OCI-LY1 (cell line): Measurements from ENCODE around the gene ZFYVE1.

ENCODE experiments used
- H2AFZ ChIP-seq: fragments of 200-600 bp; sonication (generic), shearing (Covaris generic); 2 replicates; pipeline ENCODE4 v1.6.0; 2014; ENCODE audit warnings: antibody characterized with exemption, mild to moderate bottlenecking, low read length
- H3F3A ChIP-seq: fragments of 200-600 bp; sonication (generic), shearing (Covaris generic); 2 replicates; pipeline ENCODE4 v1.6.0; 2014; ENCODE audit warnings: mild to moderate bottlenecking, antibody characterized with exemption, low read length, moderate library complexity; ENCODE audit not compliant: insufficient read depth
- H3K27ac ChIP-seq: fragments of 200-600 bp; sonication (generic); 2 replicates; pipeline ENCODE4 v1.5.1; 2014; ENCODE audit warnings: low read length, mixed run types, mild to moderate bottlenecking, low read depth; ENCODE audit not compliant: poor library complexity, severe bottlenecking
- H3K27me3 ChIP-seq: fragments of 200-600 bp; sonication (generic); 2 replicates; pipeline ENCODE4 v1.6.0; 2014; ENCODE audit warnings: antibody characterized with exemption, mild to moderate bottlenecking, low read length, moderate library complexity; ENCODE audit not compliant: insufficient read depth
- H3K36me3 ChIP-seq: fragments of 200-600 bp; sonication (generic); 2 replicates; pipeline ENCODE4 v1.6.1; 2014; ENCODE audit warnings: mild to moderate bottlenecking, antibody characterized with exemption, low read length, moderate library complexity, mixed read lengths; ENCODE audit not compliant: insufficient read depth
- H3K4me1 ChIP-seq: fragments of 200-600 bp; sonication (generic); 2 replicates; pipeline ENCODE4 v1.5.1; 2014; ENCODE audit warnings: mild to moderate bottlenecking, low read length, moderate library complexity; ENCODE audit not compliant: insufficient read depth, severe bottlenecking
- H3K4me2 ChIP-seq: fragments of 200-600 bp; sonication (generic), shearing (Covaris generic); 2 replicates; pipeline ENCODE4 v1.6.1; 2014; ENCODE audit warnings: low read length
- H3K4me3 ChIP-seq: fragments of 200-600 bp; sonication (generic); 2 replicates; pipeline ENCODE4 v1.5.1; 2014; ENCODE audit warnings: low read length, low read depth, mild to moderate bottlenecking, mixed read lengths; ENCODE audit not compliant: poor library complexity, severe bottlenecking
- H3K79me2 ChIP-seq: fragments of 200-600 bp; shearing (Covaris generic); 2 replicates; pipeline ENCODE4 v1.6.1; 2016; ENCODE audit warnings: mixed run types, low read length, mixed read lengths; ENCODE audit not compliant: insufficient read depth
- H3K9ac ChIP-seq: fragments of 200-600 bp; sonication (generic), shearing (Covaris generic); 2 replicates; pipeline ENCODE4 v1.6.1; 2014; ENCODE audit warnings: mild to moderate bottlenecking, low read length, mixed read lengths
- H3K9me2 ChIP-seq: fragments of 200-600 bp; sonication (generic), shearing (Covaris generic); 2 replicates; pipeline ENCODE4 v1.6.1; 2014; ENCODE audit warnings: low read depth, mild to moderate bottlenecking, low read length, mixed read lengths
- H3K9me3 ChIP-seq: fragments of 200-600 bp; shearing (Covaris generic); 2 replicates; pipeline ENCODE4 v1.6.1; 2014; ENCODE audit warnings: low read length, mixed read lengths
- H4K20me1 ChIP-seq: fragments of 200-600 bp; sonication (generic), shearing (Covaris generic); 2 replicates; pipeline ENCODE4 v1.6.0; 2016; ENCODE audit warnings: mild to moderate bottlenecking, low read length; ENCODE audit not compliant: insufficient read depth
- EZH2 ChIP-seq: fragments of 200-600 bp; sonication (generic), shearing (Covaris generic); IDR thresholded peaks from 2 replicates; pipeline ENCODE4 v1.8.0; 2017; ENCODE audit warnings: borderline replicate concordance, mixed run types, mild to moderate bottlenecking, antibody characterized with exemption, low read length, moderate library complexity, mixed read lengths
- TF ChIP-seq, protein P1 (sequence below): fragments of 200-600 bp; sonication (generic), shearing (Covaris generic); IDR thresholded peaks from 2 replicates; pipeline ENCODE4 v1.5.1; 2017; ENCODE audit warnings: mild to moderate bottlenecking, antibody characterized with exemption, low read length, moderate library complexity, mixed read lengths

The ZFYVE1 gene

DNA sequence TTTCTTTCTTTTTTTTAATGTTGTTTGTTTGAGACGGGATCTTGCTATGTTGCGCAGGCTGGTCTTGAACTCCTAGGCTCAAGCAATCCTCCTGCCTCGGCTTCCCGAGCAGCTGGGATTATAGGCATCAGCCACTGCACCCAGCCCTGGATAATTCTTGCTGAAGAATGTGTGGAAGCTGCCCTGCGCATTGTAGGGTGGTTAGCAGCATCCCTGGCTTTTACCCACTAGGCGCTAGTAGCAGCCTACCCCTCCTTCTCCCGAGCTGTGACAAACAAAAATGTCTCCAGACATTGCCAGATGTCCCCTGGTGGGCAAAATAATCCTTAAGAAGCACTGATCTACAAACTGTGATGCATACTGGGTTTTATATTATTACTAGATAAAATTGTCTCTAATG is 94.0 kb downstream of the ZFYVE1 start:
- Histone ChIP-seq H3K9ac (no peak overlapping the region), H3K27ac (no peak overlapping the region), H3K9me2 (no peaks in the 10 kb centered on the region), H3K4me2 (no peak overlapping the region), H3K27me3 (no peaks in the 10 kb centered on the region), H3F3A (no peaks in the 10 kb centered on the region), H3K79me2 (peaks cover 17% of the 10 kb centered on the region), H2AFZ (no peak overlapping the region), H3K36me3 (peaks cover 2% of the 10 kb centered on the region), H4K20me1 (no peaks in the 10 kb centered on the region), H3K9me3 (no peaks in the 10 kb centered on the region), H3K4me1 (peaks cover under 1% of the 10 kb centered on the region), H3K4me3 (no peak overlapping the region)
- no peak for TF ChIP-seq EZH2
- TF ChIP-seq, protein P1, sequence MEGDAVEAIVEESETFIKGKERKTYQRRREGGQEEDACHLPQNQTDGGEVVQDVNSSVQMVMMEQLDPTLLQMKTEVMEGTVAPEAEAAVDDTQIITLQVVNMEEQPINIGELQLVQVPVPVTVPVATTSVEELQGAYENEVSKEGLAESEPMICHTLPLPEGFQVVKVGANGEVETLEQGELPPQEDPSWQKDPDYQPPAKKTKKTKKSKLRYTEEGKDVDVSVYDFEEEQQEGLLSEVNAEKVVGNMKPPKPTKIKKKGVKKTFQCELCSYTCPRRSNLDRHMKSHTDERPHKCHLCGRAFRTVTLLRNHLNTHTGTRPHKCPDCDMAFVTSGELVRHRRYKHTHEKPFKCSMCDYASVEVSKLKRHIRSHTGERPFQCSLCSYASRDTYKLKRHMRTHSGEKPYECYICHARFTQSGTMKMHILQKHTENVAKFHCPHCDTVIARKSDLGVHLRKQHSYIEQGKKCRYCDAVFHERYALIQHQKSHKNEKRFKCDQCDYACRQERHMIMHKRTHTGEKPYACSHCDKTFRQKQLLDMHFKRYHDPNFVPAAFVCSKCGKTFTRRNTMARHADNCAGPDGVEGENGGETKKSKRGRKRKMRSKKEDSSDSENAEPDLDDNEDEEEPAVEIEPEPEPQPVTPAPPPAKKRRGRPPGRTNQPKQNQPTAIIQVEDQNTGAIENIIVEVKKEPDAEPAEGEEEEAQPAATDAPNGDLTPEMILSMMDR, result no peak

DNA sequence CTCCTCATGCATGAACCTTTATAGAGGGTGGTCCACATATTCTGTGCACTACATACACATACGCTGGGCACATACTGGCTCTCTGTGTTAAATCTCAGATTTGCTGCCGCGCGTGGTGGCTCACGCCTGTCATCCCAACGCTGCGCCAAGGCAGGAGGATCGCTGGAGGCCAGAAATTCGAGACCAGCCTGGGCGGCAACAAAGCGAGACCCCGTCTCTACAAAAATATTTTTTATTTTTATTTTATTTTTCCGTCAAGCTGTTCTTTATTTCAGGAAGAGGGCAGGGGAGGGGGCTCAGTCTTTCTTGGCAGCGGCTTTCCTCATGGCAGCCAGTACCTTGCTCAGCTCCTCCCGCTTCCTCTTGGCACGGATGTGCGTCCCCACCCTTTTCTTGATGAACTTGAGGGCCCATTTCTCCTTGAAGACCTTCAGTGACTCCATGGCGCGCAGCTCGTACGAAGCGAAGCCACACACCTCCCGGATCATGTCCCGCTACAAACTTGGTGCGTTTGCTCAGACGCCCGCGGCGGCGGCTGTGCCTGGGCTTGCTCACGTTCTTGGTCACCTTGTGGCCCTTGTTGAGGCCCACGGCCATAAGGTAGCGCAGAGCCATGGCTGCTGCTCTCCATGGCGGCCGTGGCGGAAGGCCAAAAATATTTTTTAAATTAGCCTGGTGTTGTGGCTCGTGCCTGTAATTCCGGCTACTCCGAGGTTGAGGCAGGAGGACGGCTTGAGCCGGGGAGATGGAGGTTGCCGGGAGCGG is 97.4 kb downstream of the ZFYVE1 start:
- Histone ChIP-seq H3K9me3 (no peaks in the 10 kb centered on the region), H3K9ac (no peak overlapping the region), H3K36me3 (no peaks in the 10 kb centered on the region), H3K9me2 (no peaks in the 10 kb centered on the region), H3K79me2 (peaks cover 17% of the 10 kb centered on the region), H3K4me2 (no peak overlapping the region), H3K27ac (no peak overlapping the region), H3F3A (no peaks in the 10 kb centered on the region), H3K27me3 (no peaks in the 10 kb centered on the region), H3K4me3 (no peak overlapping the region), H2AFZ (no peak overlapping the region), H3K4me1 (peaks cover 12% of the 10 kb centered on the region), H4K20me1 (no peaks in the 10 kb centered on the region)
- TF ChIP-seq, protein P1, result no peak
- no peak for TF ChIP-seq EZH2

DNA sequence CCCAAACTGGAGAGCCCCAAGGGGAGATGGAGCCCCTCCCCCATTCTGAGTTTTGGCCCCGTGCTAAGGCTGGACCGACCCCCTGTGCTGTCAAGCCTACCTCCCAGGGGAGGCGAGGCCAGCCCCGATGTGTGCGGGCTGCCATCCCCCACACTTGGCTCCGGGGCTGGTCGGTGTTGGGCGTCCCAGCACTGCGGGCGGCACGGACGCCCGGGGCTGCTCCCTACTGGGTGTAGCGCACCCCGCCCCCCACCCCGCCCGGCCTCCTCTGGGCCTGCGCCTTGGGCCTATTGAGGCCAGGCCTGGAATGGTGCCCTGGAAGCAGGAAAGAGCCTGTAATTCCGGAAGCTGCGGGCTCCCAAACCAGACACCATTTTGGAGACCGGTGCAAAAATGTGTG is 98.0 kb downstream of the ZFYVE1 start:
- peaks cover 17% of the 10 kb centered on the region for H3K79me2 ChIP-seq
- H3K4me2 ChIP-seq, result no peak overlapping the region
- H3K4me1 ChIP-seq, result peaks cover 12% of the 10 kb centered on the region
- TF ChIP-seq, protein P1, result no peak
- TF ChIP-seq EZH2, result no peak
- H3F3A ChIP-seq, result no peaks in the 10 kb centered on the region
- H3K9me2 ChIP-seq, result no peaks in the 10 kb centered on the region
- no peak overlapping the region for H3K27ac ChIP-seq
- no peaks in the 10 kb centered on the region for H3K27me3 ChIP-seq
- H2AFZ ChIP-seq, result no peak overlapping the region
- no peaks in the 10 kb centered on the region for H3K9me3 ChIP-seq
- no peaks in the 10 kb centered on the region for H4K20me1 ChIP-seq
- H3K36me3 ChIP-seq, result no peaks in the 10 kb centered on the region
- no peak overlapping the region for H3K4me3 ChIP-seq
- H3K9ac ChIP-seq, result no peak overlapping the region
